22Rv1 (cell line): Measurements from ENCODE around the gene GLTP.

Source experiments
- ZFX ChIP-seq: fragments of 450-650 bp; IDR thresholded peaks from 2 replicates; pipeline ENCODE4 v1.6.1; 2017; ENCODE audit warnings: antibody characterized with exemption, borderline replicate concordance
- TF ChIP-seq, protein P1 (sequence below): fragments of 450-650 bp; IDR thresholded peaks from 2 replicates; pipeline ENCODE4 v1.5.1; 2017; ENCODE audit warnings: mild to moderate bottlenecking

DNA sequence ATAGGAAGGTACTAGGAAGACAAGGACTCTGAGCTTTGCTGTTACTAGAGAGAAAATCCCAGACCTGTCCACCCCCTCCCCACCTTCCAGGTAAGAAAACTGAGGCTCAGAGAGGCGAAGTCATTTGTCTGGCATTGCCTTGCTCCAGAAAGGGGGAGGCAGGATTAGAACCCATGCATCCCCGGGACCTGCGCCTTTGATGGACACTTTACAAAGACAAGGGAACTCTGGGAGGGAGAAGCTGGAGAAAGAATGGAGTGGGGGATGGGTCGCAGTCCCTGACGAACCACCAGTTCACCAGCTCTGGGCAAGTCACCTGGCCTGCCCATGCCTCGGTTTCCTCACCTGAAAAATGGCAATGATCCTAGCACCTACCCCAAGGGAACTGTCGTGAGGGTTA lies 57.9 kb downstream of the GLTP start:
- TF ChIP-seq, protein P1, sequence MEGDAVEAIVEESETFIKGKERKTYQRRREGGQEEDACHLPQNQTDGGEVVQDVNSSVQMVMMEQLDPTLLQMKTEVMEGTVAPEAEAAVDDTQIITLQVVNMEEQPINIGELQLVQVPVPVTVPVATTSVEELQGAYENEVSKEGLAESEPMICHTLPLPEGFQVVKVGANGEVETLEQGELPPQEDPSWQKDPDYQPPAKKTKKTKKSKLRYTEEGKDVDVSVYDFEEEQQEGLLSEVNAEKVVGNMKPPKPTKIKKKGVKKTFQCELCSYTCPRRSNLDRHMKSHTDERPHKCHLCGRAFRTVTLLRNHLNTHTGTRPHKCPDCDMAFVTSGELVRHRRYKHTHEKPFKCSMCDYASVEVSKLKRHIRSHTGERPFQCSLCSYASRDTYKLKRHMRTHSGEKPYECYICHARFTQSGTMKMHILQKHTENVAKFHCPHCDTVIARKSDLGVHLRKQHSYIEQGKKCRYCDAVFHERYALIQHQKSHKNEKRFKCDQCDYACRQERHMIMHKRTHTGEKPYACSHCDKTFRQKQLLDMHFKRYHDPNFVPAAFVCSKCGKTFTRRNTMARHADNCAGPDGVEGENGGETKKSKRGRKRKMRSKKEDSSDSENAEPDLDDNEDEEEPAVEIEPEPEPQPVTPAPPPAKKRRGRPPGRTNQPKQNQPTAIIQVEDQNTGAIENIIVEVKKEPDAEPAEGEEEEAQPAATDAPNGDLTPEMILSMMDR, result no peak
- no peak for TF ChIP-seq ZFX
